Raji (cell line): ENCODE results near the gene RPL36A.

Experiments
- POLR2A ChIP-seq: IDR thresholded peaks from 2 replicates; pipeline ENCODE4 v1.6.1; 2011; ENCODE audit warnings: low read depth, low read length, control low read depth; ENCODE audit not compliant: insufficient read depth

RPL36A gene

DNA sequence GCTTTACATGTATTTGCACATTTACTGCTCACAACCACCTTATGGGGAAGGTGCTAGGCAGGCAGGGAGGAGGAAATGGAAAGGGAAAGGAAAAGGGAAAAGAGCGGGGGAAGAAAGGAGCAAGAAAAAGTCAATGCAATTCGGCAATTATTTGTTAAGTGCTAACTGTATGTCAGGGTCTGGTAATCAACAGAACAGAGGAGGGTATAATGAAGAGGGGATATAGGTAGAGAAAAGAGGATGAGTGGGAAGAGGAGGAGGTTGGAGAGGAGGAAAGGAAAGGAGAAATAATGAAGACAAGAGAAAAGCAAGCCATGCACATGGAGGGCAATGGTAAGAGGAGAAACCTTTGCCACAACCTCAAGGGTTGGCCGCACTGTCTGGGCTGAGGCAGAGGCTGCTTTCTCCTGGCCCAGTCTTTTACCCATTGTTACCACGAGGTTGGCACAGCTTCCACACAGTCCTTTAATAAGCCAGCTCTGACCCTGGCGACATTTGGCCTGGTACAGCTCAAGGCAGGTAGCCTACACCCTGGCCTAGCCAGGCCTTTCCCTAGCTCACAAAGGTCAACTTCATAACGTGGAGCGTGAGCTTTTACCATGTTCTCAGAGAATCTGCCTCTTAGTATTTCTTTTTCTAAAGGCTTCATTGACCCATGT lies 5.7 kb upstream of the RPL36A start:
- TF ChIP-seq POLR2A, result peak; percentile 23; the same call in 1 of the 2 replicates

DNA sequence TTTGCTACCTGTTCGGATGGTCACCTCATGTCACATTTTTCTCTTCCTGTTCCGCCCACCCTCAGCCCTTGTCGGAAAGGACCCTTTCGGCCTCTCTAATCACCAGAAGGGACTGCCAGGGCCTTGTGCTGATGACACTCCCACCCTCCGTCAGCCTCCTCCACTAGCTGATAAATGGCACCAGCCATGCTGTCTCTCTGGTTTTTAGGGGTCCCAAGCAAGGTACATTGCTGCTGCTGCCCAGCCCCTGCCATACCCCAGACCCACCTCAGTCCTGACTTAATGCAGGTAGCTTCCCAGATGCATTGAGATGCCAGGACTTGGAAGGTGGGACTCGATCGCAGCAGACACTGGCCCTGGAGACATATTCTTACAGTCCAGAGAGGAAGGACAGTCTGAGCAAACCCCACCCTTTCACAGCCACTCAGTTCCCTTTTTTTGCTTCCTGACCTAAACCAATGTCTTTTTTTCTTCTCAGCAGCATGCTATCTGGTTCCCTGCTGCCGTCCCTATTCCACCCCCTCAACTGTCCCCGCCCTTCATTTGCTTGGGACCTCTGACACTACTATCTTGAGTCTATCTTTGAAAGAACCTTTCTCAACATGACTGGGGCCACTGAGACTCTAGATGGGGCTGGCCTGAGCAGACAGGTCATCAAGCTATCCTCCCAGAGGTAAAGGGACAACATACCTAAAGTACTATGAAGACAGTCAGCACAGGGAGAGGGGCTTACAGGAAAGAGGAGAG lies 4.8 kb upstream of the RPL36A start, which contains the start of gene BTK:
Gene BTK, minus strand, starts transcription at position 397 of the 747 bp plus-strand sequence. CDS start 10,907 bp downstream, outside the sequence.
- peak; percentile 84 for TF ChIP-seq POLR2A

DNA sequence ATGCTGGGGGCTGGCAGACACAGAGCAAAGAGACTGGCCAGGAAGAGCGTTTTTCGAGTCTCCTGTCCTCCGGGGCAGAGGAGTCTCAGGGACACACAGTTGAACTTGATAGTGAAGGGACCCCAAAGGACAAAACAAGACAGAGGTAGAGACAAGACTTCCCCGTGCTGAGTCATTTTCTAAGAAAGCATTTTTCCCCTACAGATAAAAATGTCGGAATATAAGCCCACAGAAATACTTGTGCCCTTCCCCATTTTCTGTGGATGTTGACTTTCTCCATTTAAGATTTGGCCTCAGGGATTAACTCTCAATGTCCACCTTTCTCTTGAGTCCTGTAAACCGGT lies 4.3 kb upstream of the RPL36A start:
- TF ChIP-seq POLR2A, result no peak

DNA sequence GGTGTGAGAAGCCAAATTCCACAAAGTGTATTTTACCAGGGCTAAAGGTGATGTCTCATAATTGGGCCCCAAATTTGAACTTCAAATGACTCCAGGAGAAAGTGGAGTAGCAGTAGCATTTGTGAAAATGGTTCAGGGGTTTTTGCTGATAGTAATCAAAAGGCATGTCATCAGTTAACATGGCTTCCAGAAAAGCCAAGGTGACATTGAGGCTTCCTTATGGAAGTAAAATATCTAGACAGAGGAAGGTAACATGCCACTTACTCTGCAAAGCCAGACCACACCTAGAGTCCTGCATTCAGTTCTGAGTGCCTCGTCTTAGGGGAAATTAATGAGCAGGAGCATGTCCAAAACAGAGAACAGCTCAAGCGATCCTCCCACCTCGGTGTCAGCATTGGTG lies 2.2 kb upstream of the RPL36A start:
- no peak for TF ChIP-seq POLR2A

DNA sequence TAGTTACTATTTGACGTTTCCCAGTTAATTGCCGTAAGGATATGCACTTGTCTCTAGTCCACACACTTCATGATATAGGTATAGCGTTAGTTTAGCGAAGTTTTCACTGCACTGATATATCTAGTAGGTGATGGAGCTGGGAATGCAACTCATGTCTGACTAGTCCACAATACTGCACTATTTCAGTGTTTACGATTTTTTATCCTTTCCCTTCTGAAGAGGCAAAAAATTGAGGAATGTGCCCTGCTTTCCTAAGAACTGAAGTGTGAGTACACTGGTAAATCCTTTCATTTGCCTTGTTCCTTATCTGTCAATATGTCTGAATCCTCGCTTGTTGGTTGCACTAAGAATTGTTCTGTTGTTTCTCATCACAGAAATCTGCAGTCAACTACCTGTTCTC lies 1.0 kb downstream of the RPL36A start:
- TF ChIP-seq POLR2A, result no peak

DNA sequence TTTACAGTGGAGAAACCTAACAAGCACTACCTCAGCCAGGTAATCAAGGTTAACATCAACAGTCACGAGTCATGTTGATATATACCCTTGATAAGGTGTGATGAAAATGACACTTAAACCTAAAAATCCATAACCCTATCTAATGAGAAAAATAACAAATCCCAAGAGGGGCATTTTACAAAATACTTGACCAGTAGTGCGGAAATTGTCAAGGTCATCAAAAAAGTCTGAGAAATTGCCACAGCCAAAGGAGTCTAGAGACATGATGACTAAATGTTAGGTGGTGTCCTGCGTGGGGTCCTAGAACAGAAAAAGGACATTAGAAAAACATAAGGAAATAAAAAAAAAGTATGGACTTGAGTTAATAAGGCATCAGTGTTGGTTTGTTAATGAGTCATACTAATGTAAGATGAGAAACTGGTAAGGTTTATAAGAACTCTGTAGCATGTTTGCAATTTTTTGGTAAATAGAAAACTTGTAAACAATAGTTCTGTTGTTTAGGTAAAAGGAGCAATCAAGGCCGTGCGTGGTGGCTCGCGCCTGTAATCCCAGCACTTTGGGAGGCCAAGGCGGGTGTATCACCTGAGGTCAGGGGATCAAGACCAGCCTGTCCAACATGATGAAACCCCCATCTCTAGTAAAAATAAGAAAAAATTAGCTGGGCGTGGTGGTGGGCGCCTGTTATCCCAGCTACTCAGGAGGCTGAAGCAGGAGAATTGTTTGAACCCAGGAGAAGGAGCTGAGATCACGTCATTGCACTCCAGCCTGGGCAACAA lies 2.9 kb downstream of the RPL36A start:
- no peak for TF ChIP-seq POLR2A

DNA sequence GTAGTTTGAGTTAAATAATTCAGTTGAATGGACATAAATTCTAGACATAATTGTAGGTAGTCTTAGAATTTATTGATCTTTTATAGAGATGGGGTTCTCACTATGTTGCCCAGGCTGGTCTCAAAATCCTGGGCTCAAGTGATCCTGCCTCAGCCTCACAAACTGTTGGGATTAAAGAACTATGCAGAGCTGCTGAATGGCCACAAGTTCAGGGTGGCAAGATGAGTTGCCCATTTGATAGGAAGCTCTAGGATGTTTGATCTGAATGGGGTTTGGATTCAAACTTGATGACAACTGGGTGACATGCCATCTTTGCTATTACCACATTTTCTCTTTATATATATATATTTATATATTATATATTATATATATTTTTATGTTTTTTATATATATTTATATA lies 3.6 kb downstream of the RPL36A start:
- no peak for TF ChIP-seq POLR2A

DNA sequence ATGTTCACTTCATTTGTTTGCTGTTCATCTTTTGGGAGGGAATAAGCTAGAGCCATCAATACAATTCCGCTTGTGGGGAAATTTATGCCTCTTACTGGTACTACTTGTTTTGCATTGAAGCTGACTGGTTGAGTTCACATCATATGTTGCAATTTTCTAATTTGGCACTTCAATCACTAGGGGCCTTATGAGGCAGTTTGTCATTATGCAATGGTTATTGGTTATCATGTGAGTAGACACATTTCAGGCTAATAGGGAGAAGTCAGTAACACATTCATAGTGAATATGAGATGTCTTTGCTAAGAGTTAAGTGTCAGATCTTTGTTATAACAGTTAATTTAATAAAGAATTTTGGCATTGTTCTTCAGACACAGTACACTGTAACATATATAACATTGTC lies 5.0 kb downstream of the RPL36A start:
- TF ChIP-seq POLR2A, result no peak

DNA sequence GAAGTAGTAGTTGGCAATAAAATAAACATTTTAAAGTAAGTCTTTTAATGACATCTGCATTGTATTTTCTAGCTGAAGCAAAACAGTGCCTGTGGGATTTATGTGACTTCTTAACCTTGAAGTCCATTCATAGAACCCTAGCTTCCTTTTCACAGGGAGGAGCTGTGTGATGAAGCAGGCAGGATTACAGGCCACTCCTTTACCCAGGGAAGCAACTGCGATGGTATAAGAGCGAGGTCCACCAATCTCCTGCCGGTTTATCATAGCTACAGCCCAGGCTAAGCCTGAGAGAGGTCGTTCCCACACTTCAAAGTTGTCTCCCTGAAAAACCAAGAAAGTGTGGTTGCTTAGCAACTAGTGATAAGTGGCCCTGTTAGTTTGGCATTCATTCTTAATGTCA lies 7.0 kb downstream of the RPL36A start:
- no peak for TF ChIP-seq POLR2A

DNA sequence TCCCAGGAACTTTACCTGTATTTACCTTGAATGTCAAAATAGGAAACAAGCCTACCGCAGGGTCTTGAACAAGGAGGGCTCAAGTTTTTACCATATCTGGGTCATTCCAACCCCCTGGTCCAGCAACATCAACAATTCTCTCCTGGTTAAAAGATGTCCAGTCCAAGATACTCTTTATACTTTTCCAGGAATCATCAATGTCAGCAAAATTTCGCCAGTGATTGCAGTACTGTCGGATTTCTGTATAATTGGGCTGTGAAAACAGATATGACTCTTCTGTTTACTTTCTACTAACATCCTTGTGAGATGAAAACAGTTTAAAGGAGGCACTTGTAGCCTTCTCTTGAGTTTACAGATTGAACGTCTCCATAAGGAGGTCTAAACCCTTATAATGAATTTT lies 7.9 kb downstream of the RPL36A start:
- TF ChIP-seq POLR2A, result no peak

DNA sequence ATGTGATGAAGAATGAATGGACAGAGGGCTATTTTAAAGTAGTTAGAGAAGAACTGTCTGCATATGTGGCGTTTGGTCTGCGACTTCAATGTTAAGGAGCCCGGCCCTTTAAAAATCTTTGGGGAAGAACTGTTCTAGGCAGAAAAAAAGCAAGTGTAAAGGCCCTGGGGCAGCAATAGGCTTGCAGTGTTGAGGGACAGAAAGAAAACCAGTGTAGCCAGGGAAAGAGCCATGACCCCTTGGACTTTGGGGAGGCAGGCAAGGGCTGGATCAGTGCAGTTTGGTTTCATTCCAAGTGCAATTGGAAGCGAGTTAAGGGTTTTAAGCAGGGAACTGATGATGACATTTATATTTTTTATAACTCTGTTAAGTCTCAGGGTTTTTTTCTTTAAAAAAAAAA lies 9.0 kb downstream of the RPL36A start:
- no peak for TF ChIP-seq POLR2A

DNA sequence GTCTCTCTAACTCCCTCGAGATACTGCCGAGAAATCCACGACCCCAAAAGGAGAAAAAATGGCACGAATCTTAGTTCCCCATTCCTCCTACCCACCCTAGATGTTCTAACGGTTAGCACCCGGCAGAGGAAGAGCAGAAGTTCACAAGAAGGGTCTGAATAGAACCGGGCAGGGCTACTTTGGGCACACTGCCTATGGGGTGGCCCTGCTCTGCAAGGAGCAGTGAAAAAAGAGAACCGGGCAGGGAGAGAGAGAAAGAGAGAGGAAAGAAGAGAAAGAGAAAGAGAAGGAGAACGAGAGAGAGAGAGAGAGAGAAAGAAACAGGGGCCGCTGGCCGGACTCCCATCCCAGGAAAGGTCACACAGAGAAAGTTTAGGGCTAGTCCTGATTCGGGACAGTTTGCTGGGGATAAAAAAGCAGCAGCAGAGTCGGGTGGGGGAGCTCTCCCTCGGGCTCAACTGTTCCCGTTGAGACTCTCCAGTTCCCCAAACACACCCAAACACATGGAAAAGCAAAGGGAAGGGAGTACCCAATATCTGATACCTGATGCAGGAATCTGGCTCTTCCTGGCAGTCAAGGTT lies 16.4 kb downstream of the RPL36A start:
- TF ChIP-seq POLR2A, result no peak

DNA sequence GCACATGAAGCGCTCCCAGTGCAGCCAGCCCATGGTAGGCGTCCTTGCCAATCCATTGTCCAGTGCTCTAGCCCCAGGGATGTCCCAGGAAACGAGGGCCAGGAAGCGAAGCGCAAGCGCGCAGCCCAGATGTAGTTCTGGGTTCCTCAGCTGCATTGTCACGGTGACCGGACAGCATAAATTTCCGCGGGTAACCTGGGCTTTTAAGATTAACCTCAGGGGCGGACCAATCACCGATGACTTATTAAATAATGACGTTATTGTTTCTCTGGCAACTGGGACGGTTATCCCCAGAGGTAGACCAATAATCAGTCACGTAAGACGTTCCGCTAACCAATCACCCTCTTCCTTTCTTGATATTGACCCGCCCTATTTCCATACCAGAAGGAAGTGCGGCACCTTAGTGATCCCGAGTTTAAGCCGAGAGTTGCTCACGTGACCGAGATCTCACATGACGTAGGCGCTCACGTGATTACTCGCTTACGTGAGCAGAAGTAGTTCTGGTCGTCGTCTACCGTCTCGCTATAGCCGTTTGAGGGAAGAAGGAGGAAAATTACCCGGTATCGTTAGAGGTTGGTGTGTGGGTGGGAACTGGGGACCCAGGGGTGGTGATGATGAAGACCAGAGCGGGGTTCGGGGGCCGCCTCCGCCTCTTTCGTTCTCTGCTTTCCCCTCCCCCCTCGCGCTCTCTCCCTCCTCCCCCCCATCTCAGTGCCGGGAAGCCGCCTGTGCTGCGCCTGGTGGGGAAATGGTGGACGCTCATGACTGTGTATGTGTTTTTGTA lies 17.1 kb downstream of the RPL36A start, which contains the start of the genes GLA and HNRNPH2:
Gene GLA, minus strand, starts transcription at position 178 of the 784 bp plus-strand sequence. Its CDS starts 22 bp downstream, at position 156.
Gene HNRNPH2, plus strand, starts transcription at position 475 of the 784 bp plus-strand sequence. CDS start 3,767 bp downstream, outside the sequence.
- peak; percentile 81 for TF ChIP-seq POLR2A

DNA sequence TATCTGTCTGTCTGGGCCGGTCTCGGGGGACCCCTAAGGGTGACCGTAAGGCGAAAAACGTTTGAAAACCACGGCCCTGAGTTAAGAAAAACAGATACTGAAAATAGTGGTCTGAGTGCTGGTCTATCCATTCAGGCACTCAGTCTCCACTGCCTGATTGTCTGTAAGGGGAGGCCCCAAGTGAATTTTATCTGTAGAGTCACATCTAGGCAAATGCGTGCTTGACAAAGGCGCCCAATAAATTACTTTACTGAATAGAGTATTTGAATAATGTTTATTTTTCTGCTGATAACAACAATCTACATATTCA lies 17.7 kb downstream of the RPL36A start:
- no peak for TF ChIP-seq POLR2A

DNA sequence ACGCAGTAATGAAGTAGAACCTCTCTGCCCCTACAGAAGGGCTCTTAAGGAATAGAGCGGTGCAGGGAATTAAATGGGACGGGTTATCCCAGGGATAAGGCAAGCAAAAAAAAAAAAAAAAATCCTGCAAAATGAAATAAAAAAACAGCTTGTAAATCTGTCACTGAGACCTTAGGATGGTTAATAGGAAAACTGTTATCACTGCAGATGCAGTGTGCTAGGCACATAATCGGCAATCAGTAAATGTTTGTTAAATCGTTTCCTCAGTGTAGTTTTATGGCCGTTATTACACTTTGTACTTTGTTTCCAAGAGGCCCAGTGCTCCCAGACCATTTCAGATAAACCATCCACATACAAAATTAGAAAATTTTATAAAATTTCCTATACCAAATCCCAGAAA lies 18.2 kb downstream of the RPL36A start:
- TF ChIP-seq POLR2A, result no peak
